HG02852 (cell line): Measurements from ENCODE around the gene TDRD5.

ENCODE experiments used
- ATAC-seq: cut with Tn5 transposase; IDR thresholded peaks from one replicate; pipeline ENCODE4 v1.9.1; 2021; ENCODE audit warnings: mild to moderate bottlenecking, moderate library complexity; ENCODE audit not compliant: unreplicated experiment

The TDRD5 gene

DNA sequence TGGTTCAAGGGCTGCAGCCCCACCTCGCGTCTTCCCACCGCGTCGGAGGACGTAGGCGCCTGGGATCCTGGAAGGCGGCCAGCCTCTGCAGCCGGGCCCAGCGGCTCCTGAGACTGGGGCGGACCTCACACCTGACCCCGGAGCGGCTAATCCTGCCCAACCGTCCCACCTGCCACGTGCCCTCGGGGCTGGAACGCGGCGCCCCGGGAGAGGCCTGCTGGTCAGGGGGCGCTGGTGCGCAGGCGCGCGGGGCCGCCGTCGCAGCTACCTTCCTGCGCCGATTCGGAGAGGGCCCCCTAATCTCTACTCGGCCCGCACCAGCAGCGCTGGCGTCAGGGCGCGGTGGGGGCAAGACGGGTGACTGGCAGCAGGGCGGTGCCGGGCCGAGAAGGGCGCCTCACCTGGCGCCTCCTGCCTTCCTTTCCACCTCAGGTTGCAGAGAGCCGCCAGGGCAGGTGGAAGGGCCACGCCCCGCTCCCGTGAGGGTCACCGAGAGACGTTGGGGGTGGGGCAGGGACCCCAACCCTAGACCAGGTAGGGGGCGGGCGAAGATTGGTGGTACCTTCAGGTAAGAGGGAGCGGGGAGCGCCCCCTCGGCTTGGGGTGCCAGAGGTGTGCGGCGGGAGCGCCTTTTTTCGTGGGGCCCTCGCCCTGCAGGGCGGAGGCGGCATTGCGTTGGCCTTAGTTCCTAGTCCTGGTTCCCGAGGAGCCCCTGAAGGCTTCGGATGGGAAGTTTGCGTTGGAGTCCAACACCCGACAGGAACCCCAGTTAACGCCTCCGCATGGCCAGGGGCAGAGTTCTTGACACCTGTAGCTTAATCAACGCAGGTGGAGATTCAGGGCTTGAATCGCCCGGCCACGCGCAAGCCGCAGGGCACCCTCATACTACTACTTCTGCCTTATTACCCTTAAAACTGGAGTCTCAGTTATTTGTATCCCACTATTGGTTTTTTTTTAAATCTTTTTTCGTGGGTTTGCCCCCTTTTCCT lies at the start of gene TDRD5:
Gene TDRD5 (plus strand): TSS at position 241 of the 989 bp plus-strand sequence. CDS start 784 bp downstream, outside the sequence.
- no peak for ATAC-seq

DNA sequence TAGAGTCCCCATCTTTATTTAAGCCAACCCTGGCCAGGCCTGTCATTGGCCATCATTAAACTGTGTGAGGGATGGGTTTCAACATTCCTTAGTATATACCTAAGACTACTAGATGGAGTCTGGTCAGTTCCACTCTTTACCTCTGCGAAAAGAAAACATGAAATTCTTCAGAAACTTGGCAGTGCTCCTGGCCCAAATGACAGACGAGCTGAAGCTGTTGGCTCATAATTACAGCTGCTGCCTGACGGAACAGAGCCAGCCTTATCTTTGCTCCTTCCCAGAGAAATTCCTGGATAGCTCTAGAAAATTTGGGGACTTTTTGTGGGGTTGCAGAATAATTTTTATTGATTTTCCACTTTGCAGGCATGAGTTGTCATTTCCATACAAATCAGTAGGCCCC lies 46.3 kb upstream of the TDRD5 start:
- ATAC-seq, result no peak

GRCh38 chr1:179547021-179547535 lies 44.6 kb upstream of the TDRD5 start:
- no peak for ATAC-seq

- ATAC-seq, result no peak
Measured at GRCh38 chr1:179548666-179549367, 42.8 kb upstream of the TDRD5 start.

GRCh38 chr1:179549368-179549700 lies 42.3 kb upstream of the TDRD5 start:
- ATAC-seq, result no peak

DNA sequence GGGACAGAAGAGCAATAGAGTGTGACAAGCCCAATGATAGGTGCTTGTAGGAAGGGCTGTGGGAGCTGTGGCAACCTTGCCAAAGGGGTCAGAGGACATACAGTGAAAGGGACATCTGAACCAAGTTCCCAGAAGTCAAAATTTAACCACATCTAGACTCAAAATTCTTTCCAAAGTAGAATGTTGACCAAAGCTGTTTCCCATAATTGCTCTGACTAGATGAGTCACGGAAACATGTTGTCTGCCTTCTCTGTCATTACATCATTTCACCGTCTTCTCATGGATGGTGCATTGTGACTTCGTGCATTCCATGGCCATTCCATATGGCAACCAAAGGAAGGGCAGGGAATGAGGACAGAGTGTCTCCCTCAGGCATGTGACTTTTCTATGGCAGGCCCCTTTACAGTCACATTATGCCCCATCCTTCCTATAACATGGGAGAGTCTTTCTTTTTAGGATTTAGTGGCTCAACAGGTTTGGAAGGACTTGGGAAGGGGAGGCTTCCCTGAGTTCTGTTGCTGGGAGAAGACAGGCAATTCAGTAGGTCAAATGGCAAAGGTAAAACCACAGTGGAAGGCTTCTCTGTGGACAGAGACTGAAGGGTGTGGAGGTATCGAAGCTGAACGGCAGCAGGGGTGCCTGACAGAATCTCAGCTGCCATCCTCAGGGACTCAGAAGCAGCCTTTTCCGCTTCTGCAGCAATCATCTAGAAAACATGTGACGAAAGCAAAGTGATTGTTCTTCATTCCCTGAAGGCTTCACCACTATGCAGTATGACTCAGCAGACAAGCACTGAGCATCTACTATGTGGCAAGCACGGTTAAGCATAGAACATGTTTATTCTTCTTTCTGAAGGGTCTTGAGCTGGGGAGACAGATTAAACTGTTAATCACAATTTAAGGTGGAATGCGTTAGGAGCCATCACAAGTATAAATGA lies 40.6 kb upstream of the TDRD5 start:
- peak; percentile 87 for ATAC-seq

DNA sequence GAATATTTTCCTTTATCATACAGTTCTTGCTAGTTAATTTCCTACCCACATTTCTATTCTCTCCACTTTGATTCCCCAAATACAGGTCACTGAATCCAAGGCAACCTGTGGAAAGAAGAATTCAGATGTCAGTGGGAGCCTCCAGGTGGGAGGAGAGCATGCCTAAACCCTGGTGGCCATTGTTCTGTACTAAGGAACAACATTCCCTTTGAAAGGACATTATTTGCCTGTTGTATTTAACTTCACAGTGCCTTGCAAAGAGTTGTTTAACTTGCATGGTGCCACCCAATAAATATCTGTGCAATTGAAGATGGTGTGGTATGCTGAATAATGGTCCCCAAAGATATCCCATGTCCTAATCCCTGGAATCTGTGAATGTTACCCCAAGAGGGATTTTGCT lies 37.2 kb upstream of the TDRD5 start:
- no peak for ATAC-seq

DNA sequence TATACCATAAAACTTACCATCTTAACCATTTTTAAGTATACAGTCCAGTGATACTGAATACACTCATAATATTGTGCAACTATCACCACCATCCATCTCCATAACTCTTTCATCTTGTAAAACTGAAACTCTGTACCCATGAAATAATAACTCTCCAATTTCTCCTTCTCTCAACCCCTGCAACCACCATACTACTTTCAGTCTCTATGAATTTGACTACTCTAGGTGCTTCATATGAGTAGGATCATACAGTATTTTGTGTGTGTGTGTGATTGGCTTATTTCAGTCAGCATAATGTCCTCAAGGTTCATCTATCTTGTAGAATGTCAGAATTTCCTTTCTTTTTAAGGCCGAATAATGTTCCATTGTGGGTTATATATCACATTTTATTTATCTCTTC lies 33.6 kb upstream of the TDRD5 start:
- ATAC-seq, result no peak

DNA sequence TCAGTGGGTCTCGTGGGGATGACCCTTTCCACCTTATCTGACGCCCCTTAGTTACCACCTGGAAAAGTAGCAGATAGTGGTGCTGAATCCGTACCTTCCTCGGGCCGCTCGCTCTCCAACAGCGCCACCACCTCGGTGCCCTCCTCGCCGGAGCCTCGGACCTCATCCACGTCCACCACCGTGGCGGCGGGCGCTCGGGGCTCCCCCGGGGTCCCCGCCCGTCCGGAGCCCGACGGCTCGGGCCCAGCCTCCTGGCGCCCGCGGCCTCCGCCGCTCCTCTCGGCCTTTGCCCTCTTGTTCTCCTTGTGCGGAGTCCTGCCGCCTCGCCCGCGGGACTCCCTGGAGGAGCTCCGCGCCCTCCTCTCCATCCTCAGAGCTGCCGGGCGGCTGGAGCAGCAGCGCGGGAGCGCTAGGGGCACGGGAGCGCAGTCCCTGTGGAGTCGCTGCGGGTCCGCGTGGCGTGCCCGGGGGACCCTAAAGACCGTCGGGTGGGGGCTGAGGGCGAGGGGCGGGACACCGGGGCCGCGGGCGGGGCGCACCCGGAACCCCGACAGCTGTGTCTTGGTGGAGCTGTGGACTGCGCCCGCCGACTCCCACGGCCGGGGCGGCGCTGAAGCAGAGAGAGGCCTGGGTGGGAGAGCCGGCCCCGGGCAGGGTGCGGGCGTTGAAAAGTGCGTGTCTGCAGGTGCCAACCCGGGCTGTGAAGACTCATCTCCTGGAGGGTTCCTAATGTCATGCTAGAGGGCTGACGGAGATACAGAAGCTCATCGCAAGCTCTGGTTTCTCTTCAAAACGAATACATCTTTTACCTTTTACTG lies 15.9 kb upstream of the TDRD5 start, which contains the start of gene NPHS2:
Gene NPHS2 (minus strand): TSS at position 452 of the 818 bp plus-strand sequence. CDS start 84 bp downstream, at position 368.
- no peak for ATAC-seq

DNA sequence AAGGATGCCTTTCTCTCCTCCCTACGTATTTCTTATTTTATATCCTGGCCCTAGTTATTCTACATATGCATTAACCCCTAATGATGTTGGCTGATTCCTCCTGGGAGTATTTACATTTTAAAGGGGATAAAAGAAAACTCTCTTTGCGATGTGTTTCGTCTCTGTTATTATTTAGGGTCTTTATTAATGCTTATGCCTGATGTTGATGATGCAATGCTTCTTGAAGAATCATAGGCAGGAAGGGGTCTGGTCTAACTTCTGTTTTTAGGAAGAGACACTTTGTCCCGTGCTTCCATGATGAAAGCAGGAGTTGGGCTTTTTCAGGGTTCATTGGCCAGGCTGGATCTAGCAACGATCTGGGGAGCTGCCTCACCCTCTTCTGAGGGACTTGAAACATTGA lies 15.1 kb upstream of the TDRD5 start:
- ATAC-seq, result no peak

DNA sequence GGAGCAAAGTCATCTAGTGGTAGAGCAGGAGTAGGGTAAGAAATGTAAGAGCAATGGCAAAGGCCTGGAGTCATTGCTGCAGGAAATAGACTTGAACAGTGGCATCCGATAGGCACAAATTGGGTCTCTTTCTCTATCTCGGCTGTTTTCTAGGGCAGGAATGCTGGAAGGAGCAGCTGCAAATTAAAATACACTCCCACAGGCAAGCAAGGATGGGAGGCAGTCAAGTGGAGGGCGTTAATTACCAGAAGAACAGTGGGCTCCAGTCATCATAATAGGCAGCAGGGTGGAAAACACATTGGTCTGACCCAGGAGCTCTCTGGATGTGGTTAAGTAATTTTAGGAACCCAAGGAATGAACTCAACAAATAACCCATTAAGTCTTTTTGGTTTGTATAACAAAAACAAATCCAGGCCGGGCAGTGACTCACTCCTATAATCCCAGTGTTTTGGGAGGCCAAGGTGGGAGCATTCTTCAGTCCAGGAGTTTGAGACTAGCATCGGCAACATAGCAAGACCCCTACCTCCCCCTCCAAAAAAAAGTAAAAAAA lies 7.8 kb upstream of the TDRD5 start:
- no peak for ATAC-seq

GRCh38 chr1:179586107-179586823 lies 5.4 kb upstream of the TDRD5 start:
- ATAC-seq, result no peak

GRCh38 chr1:179587336-179587735 lies 4.3 kb upstream of the TDRD5 start:
- ATAC-seq, result no peak

- ATAC-seq, result no peak
Measured at GRCh38 chr1:179588425-179589024, 3.1 kb upstream of the TDRD5 start.

DNA sequence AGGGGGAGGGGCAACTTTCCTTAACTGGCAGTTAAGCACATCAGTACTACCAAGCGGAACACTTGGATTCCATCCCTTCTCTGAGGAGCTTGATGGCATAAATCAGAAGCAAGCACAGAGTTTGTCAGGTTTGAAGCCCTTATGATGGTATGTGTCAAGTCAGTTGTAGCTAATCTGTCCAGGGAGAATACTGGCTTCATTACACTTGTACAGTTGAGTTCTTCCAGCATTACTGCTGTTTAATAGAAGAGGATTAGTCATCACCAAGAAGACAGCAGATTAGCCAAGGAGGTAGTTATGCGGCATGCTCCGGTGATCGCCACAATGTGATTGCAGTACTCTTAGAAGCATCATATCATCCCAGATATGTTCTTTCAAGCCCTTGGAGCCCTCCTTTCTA lies 2.1 kb upstream of the TDRD5 start:
- no peak for ATAC-seq

- ATAC-seq, result no peak
Measured at GRCh38 chr1:179590671-179591070, 961 bp upstream of the TDRD5 start.

- no peak for ATAC-seq
Measured at GRCh38 chr1:179591253-179591591, 410 bp upstream of the TDRD5 start.

DNA sequence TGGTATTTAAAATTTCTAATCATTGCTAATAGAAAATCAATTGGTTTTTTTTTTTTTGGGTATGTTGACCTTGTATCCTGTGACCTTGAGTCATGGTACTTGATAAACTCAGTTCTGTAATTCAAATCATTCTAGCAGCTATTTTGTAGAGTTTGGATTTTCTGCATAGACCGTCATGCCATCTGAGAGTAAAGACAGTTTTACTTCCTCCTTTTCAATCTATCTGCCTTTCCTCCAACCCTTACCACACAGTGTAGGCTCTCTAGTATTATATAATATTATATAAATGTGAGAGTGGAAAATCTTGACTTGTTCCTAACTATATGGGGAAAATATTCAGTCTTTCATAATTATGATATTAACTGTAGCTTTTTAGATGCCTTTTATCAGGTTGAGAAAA lies 7.0 kb downstream of the TDRD5 start:
- ATAC-seq, result no peak
